ENCODE results near the gene CDH2. TPM values are rescaled to one million over a fixed set of nuclear protein-coding genes. Genes with fewer than 3 reads are reported as not detected.

Gene CDH2
- total and polyA plus RNA-seq, 2 experiments from 2014 or later, result 14.7 to 36.9 TPM

DNA sequence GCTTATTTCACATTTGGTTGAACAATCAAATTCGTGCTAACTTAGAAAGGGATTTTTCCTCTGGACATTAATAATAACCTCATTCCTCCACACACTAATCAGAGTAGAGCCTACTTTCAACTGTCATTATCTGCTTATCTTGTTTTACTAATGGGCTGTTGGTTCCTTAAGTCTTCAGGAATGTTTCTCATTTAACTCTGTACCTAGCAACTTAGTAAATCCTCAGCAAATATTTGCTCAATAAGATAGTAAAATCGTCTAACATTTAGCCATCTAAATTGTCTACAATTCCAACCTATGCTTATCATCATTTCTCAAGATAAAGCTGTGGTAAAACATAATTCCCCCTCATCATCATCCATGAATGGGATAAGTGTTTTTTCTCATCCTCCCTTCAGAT lies 98.1 kb downstream of the CDH2 start (continued):
- TF ChIP-seq, protein P1, sequence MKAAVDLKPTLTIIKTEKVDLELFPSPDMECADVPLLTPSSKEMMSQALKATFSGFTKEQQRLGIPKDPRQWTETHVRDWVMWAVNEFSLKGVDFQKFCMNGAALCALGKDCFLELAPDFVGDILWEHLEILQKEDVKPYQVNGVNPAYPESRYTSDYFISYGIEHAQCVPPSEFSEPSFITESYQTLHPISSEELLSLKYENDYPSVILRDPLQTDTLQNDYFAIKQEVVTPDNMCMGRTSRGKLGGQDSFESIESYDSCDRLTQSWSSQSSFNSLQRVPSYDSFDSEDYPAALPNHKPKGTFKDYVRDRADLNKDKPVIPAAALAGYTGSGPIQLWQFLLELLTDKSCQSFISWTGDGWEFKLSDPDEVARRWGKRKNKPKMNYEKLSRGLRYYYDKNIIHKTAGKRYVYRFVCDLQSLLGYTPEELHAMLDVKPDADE (IDR thresholded peaks at IDR 0.05), result no peak
- TF ChIP-seq CREB1 (CRISPR knock-in tag; IDR thresholded peaks at IDR 0.05; ENCODE audit: low read depth), result no peak
- TF ChIP-seq, protein P2, sequence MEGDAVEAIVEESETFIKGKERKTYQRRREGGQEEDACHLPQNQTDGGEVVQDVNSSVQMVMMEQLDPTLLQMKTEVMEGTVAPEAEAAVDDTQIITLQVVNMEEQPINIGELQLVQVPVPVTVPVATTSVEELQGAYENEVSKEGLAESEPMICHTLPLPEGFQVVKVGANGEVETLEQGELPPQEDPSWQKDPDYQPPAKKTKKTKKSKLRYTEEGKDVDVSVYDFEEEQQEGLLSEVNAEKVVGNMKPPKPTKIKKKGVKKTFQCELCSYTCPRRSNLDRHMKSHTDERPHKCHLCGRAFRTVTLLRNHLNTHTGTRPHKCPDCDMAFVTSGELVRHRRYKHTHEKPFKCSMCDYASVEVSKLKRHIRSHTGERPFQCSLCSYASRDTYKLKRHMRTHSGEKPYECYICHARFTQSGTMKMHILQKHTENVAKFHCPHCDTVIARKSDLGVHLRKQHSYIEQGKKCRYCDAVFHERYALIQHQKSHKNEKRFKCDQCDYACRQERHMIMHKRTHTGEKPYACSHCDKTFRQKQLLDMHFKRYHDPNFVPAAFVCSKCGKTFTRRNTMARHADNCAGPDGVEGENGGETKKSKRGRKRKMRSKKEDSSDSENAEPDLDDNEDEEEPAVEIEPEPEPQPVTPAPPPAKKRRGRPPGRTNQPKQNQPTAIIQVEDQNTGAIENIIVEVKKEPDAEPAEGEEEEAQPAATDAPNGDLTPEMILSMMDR (conservative IDR thresholded peaks at IDR 0.05; ENCODE audit: low read depth in 2 of 2), result no peak
- no peak for TF ChIP-seq POLR2AphosphoS5 (IDR thresholded peaks at IDR 0.05; ENCODE audit: low read depth)

DNA sequence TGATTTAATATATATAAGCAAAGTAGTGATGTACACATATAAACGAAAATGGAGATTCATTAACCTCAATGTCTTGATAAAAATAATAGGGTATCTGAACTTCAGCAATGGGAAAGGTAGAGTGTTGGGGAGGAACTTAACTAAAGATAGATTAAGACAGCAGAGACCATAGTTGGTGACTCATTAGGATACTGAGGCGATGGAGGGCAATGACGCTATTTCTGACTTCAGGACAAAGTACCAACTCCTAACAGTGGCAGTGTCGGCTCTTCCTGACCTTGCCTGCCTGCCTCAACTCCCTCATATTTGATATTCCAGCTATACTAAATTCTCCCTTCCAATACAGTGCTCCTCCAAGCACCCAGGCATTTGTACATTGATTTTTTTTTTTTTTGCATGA lies 98.6 kb downstream of the CDH2 start:
- no peaks in the 10 kb centered on the region for H4K20me1 ChIP-seq (replicated peaks; ENCODE audit: insufficient read depth)
- no peaks in the 10 kb centered on the region for H3K36me3 ChIP-seq (ENCODE audit: insufficient read depth)
- H3K27me3 Mint-ChIP-seq (ENCODE audit: insufficient read depth, low read depth, poor library complexity), result peaks cover 2% of the 10 kb centered on the region
- no peaks in the 10 kb centered on the region for H3K27me3 ChIP-seq (ENCODE audit: insufficient read depth)
- no peak overlapping the region for H3K4me3 ChIP-seq
- DNase-seq (ENCODE audit: low spot score) (no peak), ATAC-seq (no peak)
- H3K9me2 ChIP-seq (ENCODE audit: insufficient read depth), result no peaks in the 10 kb centered on the region
- H3K4me3 Mint-ChIP-seq, result no peak overlapping the region
- no peaks in the 10 kb centered on the region for H3K36me3 Mint-ChIP-seq (ENCODE audit: low read depth)
- H3K27ac Mint-ChIP-seq, result no peak overlapping the region
- no peaks in the 10 kb centered on the region for H3F3A ChIP-seq (replicated peaks; ENCODE audit: low read depth)
- H3K4me1 ChIP-seq (ENCODE audit: insufficient read depth), result peaks cover 25% of the 10 kb centered on the region; the same call in 1 of the 2 replicates
- H3K27ac ChIP-seq (ENCODE audit: low read depth), result no peak overlapping the region
- H3K4me1 Mint-ChIP-seq, result peaks cover 26% of the 10 kb centered on the region
- H3K9me3 Mint-ChIP-seq, result no peaks in the 10 kb centered on the region
- H3K79me2 ChIP-seq (replicated peaks; ENCODE audit: insufficient read depth), result no peaks in the 10 kb centered on the region
- no peak overlapping the region for H3K4me2 ChIP-seq
- H2AFZ ChIP-seq, result no peak overlapping the region
- TF ChIP-seq CREB1 (CRISPR knock-in tag; IDR thresholded peaks at IDR 0.05; ENCODE audit: low read depth) (no peak), NANOG (IDR thresholded peaks at IDR 0.05; ENCODE audit: borderline replicate concordance) (no peak), POLR2AphosphoS5 (IDR thresholded peaks at IDR 0.05; ENCODE audit: low read depth) (no peak), STAT1 (IDR thresholded peaks at IDR 0.05; ENCODE audit: unreplicated experiment) (no peak), EZH2 (IDR thresholded peaks at IDR 0.05; ENCODE audit: low read depth, unreplicated experiment) (no peak), EZH2phosphoT487 (IDR thresholded peaks at IDR 0.05; ENCODE audit: unreplicated experiment) (no peak), ZNF114 (CRISPR knock-in tag; IDR thresholded peaks at IDR 0.05) (no peak)
- TF ChIP-seq, protein P2 (conservative IDR thresholded peaks at IDR 0.05; ENCODE audit: low read depth in 2 of 2), result no peak
- TF ChIP-seq, protein P1 (IDR thresholded peaks at IDR 0.05), result no peak
- TF ChIP-seq, protein P3, sequence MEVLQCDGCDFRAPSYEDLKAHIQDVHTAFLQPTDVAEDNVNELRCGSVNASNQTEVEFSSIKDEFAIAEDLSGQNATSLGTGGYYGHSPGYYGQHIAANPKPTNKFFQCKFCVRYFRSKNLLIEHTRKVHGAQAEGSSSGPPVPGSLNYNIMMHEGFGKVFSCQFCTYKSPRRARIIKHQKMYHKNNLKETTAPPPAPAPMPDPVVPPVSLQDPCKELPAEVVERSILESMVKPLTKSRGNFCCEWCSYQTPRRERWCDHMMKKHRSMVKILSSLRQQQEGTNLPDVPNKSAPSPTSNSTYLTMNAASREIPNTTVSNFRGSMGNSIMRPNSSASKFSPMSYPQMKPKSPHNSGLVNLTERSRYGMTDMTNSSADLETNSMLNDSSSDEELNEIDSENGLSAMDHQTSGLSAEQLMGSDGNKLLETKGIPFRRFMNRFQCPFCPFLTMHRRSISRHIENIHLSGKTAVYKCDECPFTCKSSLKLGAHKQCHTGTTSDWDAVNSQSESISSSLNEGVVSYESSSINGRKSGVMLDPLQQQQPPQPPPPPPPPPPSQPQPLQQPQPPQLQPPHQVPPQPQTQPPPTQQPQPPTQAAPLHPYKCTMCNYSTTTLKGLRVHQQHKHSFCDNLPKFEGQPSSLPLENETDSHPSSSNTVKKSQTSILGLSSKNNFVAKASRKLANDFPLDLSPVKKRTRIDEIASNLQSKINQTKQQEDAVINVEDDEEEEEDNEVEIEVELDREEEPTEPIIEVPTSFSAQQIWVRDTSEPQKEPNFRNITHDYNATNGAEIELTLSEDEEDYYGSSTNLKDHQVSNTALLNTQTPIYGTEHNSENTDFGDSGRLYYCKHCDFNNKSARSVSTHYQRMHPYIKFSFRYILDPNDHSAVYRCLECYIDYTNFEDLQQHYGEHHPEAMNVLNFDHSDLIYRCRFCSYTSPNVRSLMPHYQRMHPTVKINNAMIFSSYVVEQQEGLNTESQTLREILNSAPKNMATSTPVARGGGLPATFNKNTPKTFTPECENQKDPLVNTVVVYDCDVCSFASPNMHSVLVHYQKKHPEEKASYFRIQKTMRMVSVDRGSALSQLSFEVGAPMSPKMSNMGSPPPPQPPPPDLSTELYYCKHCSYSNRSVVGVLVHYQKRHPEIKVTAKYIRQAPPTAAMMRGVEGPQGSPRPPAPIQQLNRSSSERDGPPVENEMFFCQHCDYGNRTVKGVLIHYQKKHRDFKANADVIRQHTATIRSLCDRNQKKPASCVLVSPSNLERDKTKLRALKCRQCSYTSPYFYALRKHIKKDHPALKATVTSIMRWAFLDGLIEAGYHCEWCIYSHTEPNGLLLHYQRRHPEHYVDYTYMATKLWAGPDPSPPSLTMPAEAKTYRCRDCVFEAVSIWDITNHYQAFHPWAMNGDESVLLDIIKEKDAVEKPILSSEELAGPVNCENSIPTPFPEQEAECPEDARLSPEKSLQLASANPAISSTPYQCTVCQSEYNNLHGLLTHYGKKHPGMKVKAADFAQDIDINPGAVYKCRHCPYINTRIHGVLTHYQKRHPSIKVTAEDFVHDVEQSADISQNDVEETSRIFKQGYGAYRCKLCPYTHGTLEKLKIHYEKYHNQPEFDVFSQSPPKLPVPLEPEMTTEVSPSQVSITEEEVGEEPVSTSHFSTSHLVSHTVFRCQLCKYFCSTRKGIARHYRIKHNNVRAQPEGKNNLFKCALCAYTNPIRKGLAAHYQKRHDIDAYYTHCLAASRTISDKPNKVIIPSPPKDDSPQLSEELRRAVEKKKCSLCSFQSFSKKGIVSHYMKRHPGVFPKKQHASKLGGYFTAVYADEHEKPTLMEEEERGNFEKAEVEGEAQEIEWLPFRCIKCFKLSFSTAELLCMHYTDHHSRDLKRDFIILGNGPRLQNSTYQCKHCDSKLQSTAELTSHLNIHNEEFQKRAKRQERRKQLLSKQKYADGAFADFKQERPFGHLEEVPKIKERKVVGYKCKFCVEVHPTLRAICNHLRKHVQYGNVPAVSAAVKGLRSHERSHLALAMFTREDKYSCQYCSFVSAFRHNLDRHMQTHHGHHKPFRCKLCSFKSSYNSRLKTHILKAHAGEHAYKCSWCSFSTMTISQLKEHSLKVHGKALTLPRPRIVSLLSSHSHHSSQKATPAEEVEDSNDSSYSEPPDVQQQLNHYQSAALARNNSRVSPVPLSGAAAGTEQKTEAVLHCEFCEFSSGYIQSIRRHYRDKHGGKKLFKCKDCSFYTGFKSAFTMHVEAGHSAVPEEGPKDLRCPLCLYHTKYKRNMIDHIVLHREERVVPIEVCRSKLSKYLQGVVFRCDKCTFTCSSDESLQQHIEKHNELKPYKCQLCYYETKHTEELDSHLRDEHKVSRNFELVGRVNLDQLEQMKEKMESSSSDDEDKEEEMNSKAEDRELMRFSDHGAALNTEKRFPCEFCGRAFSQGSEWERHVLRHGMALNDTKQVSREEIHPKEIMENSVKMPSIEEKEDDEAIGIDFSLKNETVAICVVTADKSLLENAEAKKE (CRISPR knock-in tag; IDR thresholded peaks at IDR 0.05), result no peak
